ENCODE data around the gene DPP3.

The DPP3 gene

GRCh38 chr11:66469441-66469840 lies 10.8 kb upstream of the DPP3 start:
- no peak for ATAC-seq
- TF ChIP-seq BACH2 (CRISPR knock-in tag; IDR thresholded peaks at IDR 0.05; ENCODE audit: borderline replicate concordance) (no peak), CSRNP3 (CRISPR knock-in tag; IDR thresholded peaks at IDR 0.05) (no peak), ZFP30 (CRISPR knock-in tag; IDR thresholded peaks at IDR 0.05) (no peak), PATZ1 (CRISPR knock-in tag; IDR thresholded peaks at IDR 0.05; ENCODE audit: borderline replicate concordance) (no peak), PPARA (CRISPR knock-in tag; IDR thresholded peaks at IDR 0.05; ENCODE audit: borderline replicate concordance) (no peak), CREB5 (CRISPR knock-in tag; IDR thresholded peaks at IDR 0.05; ENCODE audit: low read depth) (no peak), TOX (CRISPR knock-in tag; IDR thresholded peaks at IDR 0.05; ENCODE audit: borderline replicate concordance) (no peak), ESRRG (CRISPR knock-in tag; IDR thresholded peaks at IDR 0.05) (no peak), ZNF70 (CRISPR knock-in tag; IDR thresholded peaks at IDR 0.05) (no peak), TSHZ2 (CRISPR knock-in tag; IDR thresholded peaks at IDR 0.05) (no peak), RARB (CRISPR knock-in tag; IDR thresholded peaks at IDR 0.05) (no peak), CSDC2 (CRISPR knock-in tag; IDR thresholded peaks at IDR 0.05) (no peak), TCF4 (CRISPR knock-in tag; IDR thresholded peaks at IDR 0.05; ENCODE audit: borderline replicate concordance) (no peak)
- TF ChIP-seq, protein P1, sequence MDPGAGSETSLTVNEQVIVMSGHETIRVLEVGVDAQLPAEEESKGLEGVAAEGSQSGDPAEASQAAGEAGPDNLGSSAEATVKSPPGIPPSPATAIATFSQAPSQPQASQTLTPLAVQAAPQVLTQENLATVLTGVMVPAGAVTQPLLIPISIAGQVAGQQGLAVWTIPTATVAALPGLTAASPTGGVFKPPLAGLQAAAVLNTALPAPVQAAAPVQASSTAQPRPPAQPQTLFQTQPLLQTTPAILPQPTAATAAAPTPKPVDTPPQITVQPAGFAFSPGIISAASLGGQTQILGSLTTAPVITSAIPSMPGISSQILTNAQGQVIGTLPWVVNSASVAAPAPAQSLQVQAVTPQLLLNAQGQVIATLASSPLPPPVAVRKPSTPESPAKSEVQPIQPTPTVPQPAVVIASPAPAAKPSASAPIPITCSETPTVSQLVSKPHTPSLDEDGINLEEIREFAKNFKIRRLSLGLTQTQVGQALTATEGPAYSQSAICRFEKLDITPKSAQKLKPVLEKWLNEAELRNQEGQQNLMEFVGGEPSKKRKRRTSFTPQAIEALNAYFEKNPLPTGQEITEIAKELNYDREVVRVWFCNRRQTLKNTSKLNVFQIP (CRISPR knock-in tag; IDR thresholded peaks at IDR 0.05; ENCODE audit: borderline replicate concordance, low read depth), result no peak

- TF ChIP-seq ZNF70 (CRISPR knock-in tag; IDR thresholded peaks at IDR 0.05), result no peak
- no peak for TF ChIP-seq ESRRG (CRISPR knock-in tag; IDR thresholded peaks at IDR 0.05)
- TF ChIP-seq ZNF565 (CRISPR knock-in tag; conservative IDR thresholded peaks at IDR 0.05; ENCODE audit: low read depth), result no peak
- no peak for TF ChIP-seq ZNF8 (CRISPR knock-in tag; IDR thresholded peaks at IDR 0.05)
- TF ChIP-seq RARB (CRISPR knock-in tag; IDR thresholded peaks at IDR 0.05), result no peak
- TF ChIP-seq PATZ1 (CRISPR knock-in tag; IDR thresholded peaks at IDR 0.05; ENCODE audit: borderline replicate concordance), result no peak
- no peak for TF ChIP-seq GLIS3 (CRISPR knock-in tag; IDR thresholded peaks at IDR 0.05)
- TF ChIP-seq TOX (CRISPR knock-in tag; IDR thresholded peaks at IDR 0.05; ENCODE audit: borderline replicate concordance), result no peak
- TF ChIP-seq ISL1 (CRISPR knock-in tag; IDR thresholded peaks at IDR 0.05), result no peak
- TF ChIP-seq ZFP3 (CRISPR knock-in tag; IDR thresholded peaks at IDR 0.05), result no peak
- TF ChIP-seq TCF4 (CRISPR knock-in tag; IDR thresholded peaks at IDR 0.05; ENCODE audit: borderline replicate concordance), result no peak
- no peak for TF ChIP-seq ZFP30 (CRISPR knock-in tag; IDR thresholded peaks at IDR 0.05)
- TF ChIP-seq SNAI2 (CRISPR knock-in tag; IDR thresholded peaks at IDR 0.05), result no peak
- TF ChIP-seq, protein P1 (CRISPR knock-in tag; IDR thresholded peaks at IDR 0.05; ENCODE audit: borderline replicate concordance, low read depth), result no peak
- TF ChIP-seq OSR1 (CRISPR knock-in tag; IDR thresholded peaks at IDR 0.05), result no peak
- TF ChIP-seq PPARA (CRISPR knock-in tag; IDR thresholded peaks at IDR 0.05; ENCODE audit: borderline replicate concordance), result no peak
- no peak for TF ChIP-seq BACH2 (CRISPR knock-in tag; IDR thresholded peaks at IDR 0.05; ENCODE audit: borderline replicate concordance)
- no peak for TF ChIP-seq CSRNP3 (CRISPR knock-in tag; IDR thresholded peaks at IDR 0.05)
- no peak for TF ChIP-seq CSDC2 (CRISPR knock-in tag; IDR thresholded peaks at IDR 0.05)
- TF ChIP-seq ZC3H10 (CRISPR knock-in tag; IDR thresholded peaks at IDR 0.05), result no peak
- ATAC-seq, result no peak
Measured at GRCh38 chr11:66470015-66470414, 10.2 kb upstream of the DPP3 start.

Measured in SK-N-SH treated with all-trans-retinoic acid at 6 μM for 48 hours (cell line).